ENCODE measurements around the gene KCNT2.

DNA sequence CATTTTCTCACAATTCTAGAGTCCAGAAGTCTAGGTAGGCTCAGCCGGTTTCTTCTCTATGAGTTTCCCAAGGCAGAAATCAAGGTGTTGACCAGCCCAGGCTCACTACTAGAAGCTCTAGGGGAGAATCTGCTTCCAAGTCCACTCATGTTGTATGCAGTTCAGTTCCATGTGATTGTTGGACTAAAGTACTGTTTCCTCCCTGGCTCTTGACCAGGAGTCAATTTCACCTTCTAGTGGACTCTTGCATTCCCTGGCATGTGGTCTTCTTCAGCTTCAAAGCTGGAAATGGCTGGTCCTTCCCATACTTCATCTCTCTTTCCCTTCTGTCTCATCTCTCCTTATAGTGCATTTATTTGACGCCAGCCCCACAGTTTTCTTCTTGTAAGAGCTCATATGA is 153.4 kb downstream of the KCNT2 start:
- no peak for TF ChIP-seq EZH2 (IDR thresholded peaks at IDR 0.05; ENCODE audit: borderline replicate concordance, low read depth, low read length, severe bottlenecking)
- TF ChIP-seq, protein P1, sequence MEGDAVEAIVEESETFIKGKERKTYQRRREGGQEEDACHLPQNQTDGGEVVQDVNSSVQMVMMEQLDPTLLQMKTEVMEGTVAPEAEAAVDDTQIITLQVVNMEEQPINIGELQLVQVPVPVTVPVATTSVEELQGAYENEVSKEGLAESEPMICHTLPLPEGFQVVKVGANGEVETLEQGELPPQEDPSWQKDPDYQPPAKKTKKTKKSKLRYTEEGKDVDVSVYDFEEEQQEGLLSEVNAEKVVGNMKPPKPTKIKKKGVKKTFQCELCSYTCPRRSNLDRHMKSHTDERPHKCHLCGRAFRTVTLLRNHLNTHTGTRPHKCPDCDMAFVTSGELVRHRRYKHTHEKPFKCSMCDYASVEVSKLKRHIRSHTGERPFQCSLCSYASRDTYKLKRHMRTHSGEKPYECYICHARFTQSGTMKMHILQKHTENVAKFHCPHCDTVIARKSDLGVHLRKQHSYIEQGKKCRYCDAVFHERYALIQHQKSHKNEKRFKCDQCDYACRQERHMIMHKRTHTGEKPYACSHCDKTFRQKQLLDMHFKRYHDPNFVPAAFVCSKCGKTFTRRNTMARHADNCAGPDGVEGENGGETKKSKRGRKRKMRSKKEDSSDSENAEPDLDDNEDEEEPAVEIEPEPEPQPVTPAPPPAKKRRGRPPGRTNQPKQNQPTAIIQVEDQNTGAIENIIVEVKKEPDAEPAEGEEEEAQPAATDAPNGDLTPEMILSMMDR (IDR thresholded peaks at IDR 0.05; ENCODE audit: extremely low read depth in 1 of 2, insufficient read depth in 1 of 2, low read depth in 1 of 2, low read length in 2 of 2) = no peak
